HepG2 (cell line): ENCODE data around the gene ANO9. TPM values are rescaled to one million over a fixed set of nuclear protein-coding genes. Genes with fewer than 3 reads are reported as not detected.
A peak's percentile ranks its signal among the peaks of the same experiment; 100 is the strongest.

ENCODE experiments used
- ASH2L ChIP-seq: fragments of 300-600, 200-600 bp; sonication (generic); IDR thresholded peaks from 2 replicates; pipeline ENCODE4 v1.7.0; 2017; ENCODE audit warnings: low read depth, mild to moderate bottlenecking, moderate library complexity, mixed read lengths, low read length; ENCODE audit not compliant: insufficient read length
- ESRRA ChIP-seq: sonication (generic); formaldehyde crosslinking; IDR thresholded peaks from 2 replicates; pipeline ENCODE4 v1.5.1; 2020; ENCODE audit warnings: mild to moderate bottlenecking, low read depth, missing genetic modification reagents
- ETS1 ChIP-seq: sonication (generic); formaldehyde crosslinking; IDR thresholded peaks from 2 replicates; pipeline ENCODE4 v1.4.0; 2020; ENCODE audit warnings: missing genetic modification reagents
- GABPB1 ChIP-seq: IDR thresholded peaks from 2 replicates; pipeline ENCODE4 v1.6.1; 2016; ENCODE audit warnings: mild to moderate bottlenecking, missing genetic modification reagents, moderate library complexity, missing compliant biosample characterization
- HINFP ChIP-seq: sonication (generic); formaldehyde crosslinking; IDR thresholded peaks from 2 replicates; pipeline ENCODE4 v1.4.0; 2020; ENCODE audit warnings: low read depth, mild to moderate bottlenecking, missing genetic modification reagents
- HOXA7 ChIP-seq: sonication (generic); formaldehyde crosslinking; IDR thresholded peaks from 2 replicates; pipeline ENCODE4 v1.8.1; 2022; ENCODE audit warnings: mild to moderate bottlenecking, missing genetic modification reagents, moderate library complexity
- KDM5A ChIP-seq: fragments of 200-600 bp; sonication (generic); IDR thresholded peaks from 2 replicates; pipeline ENCODE4 v1.7.0; 2018; ENCODE audit warnings: antibody characterized with exemption, mild to moderate bottlenecking, low read length, borderline replicate concordance
- MTA1 ChIP-seq: sonication (generic); formaldehyde crosslinking; IDR thresholded peaks from 2 replicates; pipeline ENCODE4 v1.4.0; 2020; ENCODE audit warnings: missing genetic modification reagents, mild to moderate bottlenecking, borderline replicate concordance
- NFKBIZ ChIP-seq: IDR thresholded peaks from 2 replicates; pipeline ENCODE4 v1.6.1; 2018; ENCODE audit warnings: missing genetic modification reagents, missing compliant biosample characterization
- PHF20 ChIP-seq: sonication (generic); formaldehyde crosslinking; IDR thresholded peaks from 2 replicates; pipeline ENCODE4 v1.5.0; 2020; ENCODE audit warnings: mild to moderate bottlenecking, missing genetic modification reagents
- POLR2AphosphoS2 ChIP-seq: IDR thresholded peaks from 2 replicates; pipeline ENCODE4 v1.6.1; 2011; ENCODE audit warnings: low read depth, low read length, improper control_type of control experiment
- RNF219 ChIP-seq: sonication (generic); formaldehyde crosslinking; IDR thresholded peaks from 2 replicates; pipeline ENCODE4 v1.5.0; 2020; ENCODE audit warnings: mild to moderate bottlenecking, missing genetic modification reagents
- SETDB1 ChIP-seq: sonication (generic); formaldehyde crosslinking; IDR thresholded peaks from 2 replicates; pipeline ENCODE4 v1.5.1; 2020; ENCODE audit warnings: missing genetic modification reagents, mild to moderate bottlenecking, borderline replicate concordance
- SKI ChIP-seq: fragments of 450-650 bp; IDR thresholded peaks from one replicate; pipeline ENCODE4 v1.6.1; 2018; ENCODE audit warnings: mild to moderate bottlenecking; ENCODE audit not compliant: partially characterized antibody
- SRY ChIP-seq: sonication (generic); formaldehyde crosslinking; IDR thresholded peaks from 2 replicates; pipeline ENCODE4 v1.8.0; 2022; ENCODE audit warnings: mild to moderate bottlenecking, missing genetic modification reagents
- THAP9 ChIP-seq: sonication (generic); formaldehyde crosslinking; IDR thresholded peaks from 2 replicates; pipeline ENCODE4; 2020; ENCODE audit warnings: missing genetic modification reagents, mild to moderate bottlenecking, borderline replicate concordance
- TOE1 ChIP-seq: sonication (generic); formaldehyde crosslinking; IDR thresholded peaks from 2 replicates; pipeline ENCODE4 v1.4.0; 2020; ENCODE audit warnings: mild to moderate bottlenecking, missing genetic modification reagents
- XRCC5 ChIP-seq: fragments of 200-400 bp; formaldehyde crosslinking; optimal IDR thresholded peaks from 2 replicates; pipeline ENCODE3; 2017; ENCODE audit warnings: mild to moderate bottlenecking, low read length
- ZFP37 ChIP-seq: sonication (generic); formaldehyde crosslinking; IDR thresholded peaks from 2 replicates; pipeline ENCODE4 v1.4.0; 2020; ENCODE audit warnings: missing genetic modification reagents, borderline replicate concordance
- ZNF530 ChIP-seq: sonication (generic); formaldehyde crosslinking; IDR thresholded peaks from 2 replicates; pipeline ENCODE4 v1.5.0; 2020; ENCODE audit warnings: low read depth, mild to moderate bottlenecking, missing genetic modification reagents
- ZNF746 ChIP-seq: sonication (generic); formaldehyde crosslinking; IDR thresholded peaks from 2 replicates; pipeline ENCODE4 v1.8.0; 2022; ENCODE audit warnings: mild to moderate bottlenecking, missing genetic modification reagents
- polyA plus RNA-seq, 8 experiments: library from polyadenylated mRNA; depleted of rRNA in 3 of 8; stranded (reverse) in 7 of 8; unstranded in 1 of 8; fragments of >200 nt; fragmentation: Illumina TruSeq in 4 of 8; extraction: Trizol in 4 of 8; gene quantifications; 2 replicates each; pipeline versions ENCODE4 v1.2.1 to v1.2.3, GENCODE V29; 2011 to 2016; ENCODE audit warnings: low read depth in 4 of 8, missing spikeins in 1 of 8, mixed read lengths in 1 of 8; ENCODE audit not compliant: insufficient read depth in 1 of 8
- total RNA-seq, 5 experiments: library from RNA; depleted of rRNA; stranded (reverse); fragments of >200 nt; fragmentation: Illumina TruSeq; extraction: Trizol; gene quantifications; 2 replicates each; pipeline ENCODE4 v1.2.3, GENCODE V29; 2016; ENCODE audit warnings: low read depth in 1 of 5

ANO9 gene
- total and polyA plus RNA-seq, 2 of the 13 experiments (the other 11 are each of a cell fraction or from before 2014, with no cell fraction given): 8.9 to 14.3 TPM

- peak; percentile 33; the same call in 1 of the 2 replicates for TF ChIP-seq ETS1 (CRISPR knock-in tag)
- TF ChIP-seq HINFP (CRISPR knock-in tag): peak; percentile 67; the same call in 1 of the 2 replicates
- TF ChIP-seq ZNF530: no peak
- no peak for TF ChIP-seq HOXA7 (CRISPR knock-in tag)
- TF ChIP-seq POLR2AphosphoS2: no peak
- TF ChIP-seq GABPB1 (CRISPR knock-in tag): peak; percentile 93
- no peak for TF ChIP-seq ZNF746 (CRISPR knock-in tag)
- TF ChIP-seq ZFP37 (CRISPR knock-in tag): no peak
- peak; percentile 63; the same call in 1 of the 2 replicates for TF ChIP-seq SRY (CRISPR knock-in tag)
- TF ChIP-seq ASH2L: peak; percentile 80
- peak; percentile 43; the same call in 1 of the 2 replicates for TF ChIP-seq ESRRA (CRISPR knock-in tag)
- TF ChIP-seq SKI: no peak
- TF ChIP-seq PHF20 (CRISPR knock-in tag): peak; percentile 66
- no peak for TF ChIP-seq SETDB1 (CRISPR knock-in tag)
- peak; percentile 73; the same call in 1 of the 2 replicates for TF ChIP-seq NFKBIZ (CRISPR knock-in tag)
- peak; percentile 32; the same call in 1 of the 2 replicates for TF ChIP-seq THAP9 (CRISPR knock-in tag)
- TF ChIP-seq XRCC5: peak; percentile 85
- peak; percentile 81; the same call in 1 of the 2 replicates for TF ChIP-seq KDM5A
- no peak for TF ChIP-seq RNF219 (CRISPR knock-in tag)
- TF ChIP-seq TOE1 (CRISPR knock-in tag): 0 out of 2 replicates have a peak, but pooled peaks have one; percentile 37
- peak; percentile 80; the same call in 1 of the 2 replicates for TF ChIP-seq MTA1 (CRISPR knock-in tag)
Observed at GRCh38 chr11:449889-450808, 8.3 kb upstream of the ANO9 start, which contains the start of gene PTDSS2 (continued).
